DND-41 (cell line): ENCODE results near the gene ATP2C1.

ENCODE experiments used
- EZH2 ChIP-seq: IDR thresholded peaks from 3 replicates; pipeline ENCODE4 v1.6.1; 2012; ENCODE audit warnings: borderline replicate concordance, low read depth, mild to moderate bottlenecking, moderate library complexity, low read length, inconsistent platforms; ENCODE audit not compliant: severe bottlenecking
- TF ChIP-seq, protein P1 (sequence below): IDR thresholded peaks from 2 replicates; pipeline ENCODE4 v1.5.1; 2012; ENCODE audit warnings: borderline replicate concordance, low read length, moderate library complexity, mild to moderate bottlenecking; ENCODE audit not compliant: poor library complexity, severe bottlenecking; ENCODE audit errors: extremely low read depth

DNA sequence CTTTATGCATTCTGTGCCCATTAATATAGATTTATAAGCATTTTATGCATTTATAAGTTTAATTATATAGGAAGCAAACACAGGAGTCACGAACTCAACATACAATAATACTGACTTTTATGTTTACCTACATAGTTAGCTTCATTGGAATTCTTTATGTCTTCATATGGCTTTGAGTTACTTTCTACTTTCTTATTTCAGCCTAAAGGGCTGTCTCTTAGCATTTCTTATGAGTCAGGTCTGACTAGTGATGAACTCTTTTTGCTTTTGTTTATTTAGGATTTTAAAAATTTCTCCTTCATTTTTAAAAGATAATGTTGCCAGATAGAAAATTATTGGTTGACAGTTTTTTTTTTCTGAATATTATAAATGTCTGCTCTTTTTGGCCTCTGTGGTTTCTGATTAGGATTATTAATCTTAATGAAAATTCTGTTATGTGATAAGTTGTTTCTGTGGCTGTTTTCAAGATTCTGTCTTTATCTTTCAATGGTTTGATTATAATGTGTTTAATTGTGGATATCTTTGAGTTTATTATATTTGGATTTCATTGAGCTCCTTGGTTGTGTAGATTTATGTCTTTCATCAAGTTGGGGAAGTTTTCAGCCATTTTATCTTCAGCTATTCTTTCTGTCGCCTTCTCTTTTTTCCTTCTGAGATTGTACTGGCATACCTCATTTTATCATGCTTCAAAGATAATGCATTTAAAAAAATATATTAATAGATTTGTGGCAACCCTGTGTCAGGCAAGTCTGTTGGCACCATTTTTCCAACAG is 54.3 kb downstream of the ATP2C1 start:
- TF ChIP-seq, protein P1, sequence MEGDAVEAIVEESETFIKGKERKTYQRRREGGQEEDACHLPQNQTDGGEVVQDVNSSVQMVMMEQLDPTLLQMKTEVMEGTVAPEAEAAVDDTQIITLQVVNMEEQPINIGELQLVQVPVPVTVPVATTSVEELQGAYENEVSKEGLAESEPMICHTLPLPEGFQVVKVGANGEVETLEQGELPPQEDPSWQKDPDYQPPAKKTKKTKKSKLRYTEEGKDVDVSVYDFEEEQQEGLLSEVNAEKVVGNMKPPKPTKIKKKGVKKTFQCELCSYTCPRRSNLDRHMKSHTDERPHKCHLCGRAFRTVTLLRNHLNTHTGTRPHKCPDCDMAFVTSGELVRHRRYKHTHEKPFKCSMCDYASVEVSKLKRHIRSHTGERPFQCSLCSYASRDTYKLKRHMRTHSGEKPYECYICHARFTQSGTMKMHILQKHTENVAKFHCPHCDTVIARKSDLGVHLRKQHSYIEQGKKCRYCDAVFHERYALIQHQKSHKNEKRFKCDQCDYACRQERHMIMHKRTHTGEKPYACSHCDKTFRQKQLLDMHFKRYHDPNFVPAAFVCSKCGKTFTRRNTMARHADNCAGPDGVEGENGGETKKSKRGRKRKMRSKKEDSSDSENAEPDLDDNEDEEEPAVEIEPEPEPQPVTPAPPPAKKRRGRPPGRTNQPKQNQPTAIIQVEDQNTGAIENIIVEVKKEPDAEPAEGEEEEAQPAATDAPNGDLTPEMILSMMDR, result no peak
- no peak for TF ChIP-seq EZH2
